HG02571 (cell line): ENCODE measurements around the gene PRR23E.

ENCODE experiments used
- ATAC-seq: cut with Tn5 transposase; IDR thresholded peaks from one replicate; pipeline ENCODE4 v1.9.1; 2021; ENCODE audit warnings: mild to moderate bottlenecking, moderate library complexity; ENCODE audit not compliant: unreplicated experiment

PRR23E gene

GRCh38 chr3:127192576-127193232, at the start of gene PRR23E:
Gene PRR23E, plus strand, starts transcription at chr3:127193131. Its CDS starts 3,555 bp downstream, at chr3:127196686.
- no peak for ATAC-seq

- ATAC-seq = no peak
These were observed 49.8 kb upstream of the PRR23E start for GRCh38 chr3:127143172-127143571.

- no peak for ATAC-seq
These were observed 48.3 kb upstream of the PRR23E start for GRCh38 chr3:127144631-127145030.

GRCh38 chr3:127145266-127145665, 47.7 kb upstream of the PRR23E start:
- ATAC-seq = no peak

GRCh38 chr3:127147291-127147885, 45.5 kb upstream of the PRR23E start:
- no peak for ATAC-seq

- no peak for ATAC-seq
These were observed 43.2 kb upstream of the PRR23E start for GRCh38 chr3:127149621-127150310.

GRCh38 chr3:127150513-127151250, 42.2 kb upstream of the PRR23E start:
- ATAC-seq = no peak

- no peak for ATAC-seq
These were observed 41.7 kb upstream of the PRR23E start for GRCh38 chr3:127151251-127151564.

GRCh38 chr3:127151992-127152650, 40.8 kb upstream of the PRR23E start:
- ATAC-seq = no peak

- ATAC-seq = no peak
These were observed 40.0 kb upstream of the PRR23E start for GRCh38 chr3:127152684-127153505.

GRCh38 chr3:127153506-127153815, 39.5 kb upstream of the PRR23E start:
- ATAC-seq = no peak

GRCh38 chr3:127156338-127157050, 36.4 kb upstream of the PRR23E start:
- ATAC-seq = no peak

GRCh38 chr3:127157171-127157828, 35.6 kb upstream of the PRR23E start:
- ATAC-seq = no peak

GRCh38 chr3:127158614-127159229, 34.2 kb upstream of the PRR23E start:
- no peak for ATAC-seq

- no peak for ATAC-seq
These were observed 33.4 kb upstream of the PRR23E start for GRCh38 chr3:127159543-127159942.

GRCh38 chr3:127161236-127161635, 31.7 kb upstream of the PRR23E start:
- ATAC-seq = no peak

GRCh38 chr3:127161973-127162579, 30.9 kb upstream of the PRR23E start:
- no peak for ATAC-seq

- no peak for ATAC-seq
These were observed 29.8 kb upstream of the PRR23E start for GRCh38 chr3:127162947-127163645.
